H1 (cell line): ENCODE results near the gene SRCIN1. TPM values are rescaled to one million over a fixed set of nuclear protein-coding genes. Genes with fewer than 3 reads are reported as not detected.

ENCODE experiments used
- CTCF ChIA-PET: fragments of 300-600 bp; sonication (Branson Sonifier 250); formaldehyde crosslinking; loops from one replicate; lab custom pipeline; 2021; ENCODE audit not compliant: partially characterized antibody; lab: Charles Lee
- POLR2A ChIA-PET: fragments of 300-600 bp; sonication (Branson Sonifier 250); formaldehyde crosslinking; loops from one replicate; lab custom pipeline; 2021; ENCODE audit warnings: inconsistent platforms; ENCODE audit not compliant: partially characterized antibody; lab: Charles Lee
- DNase-seq, 2 experiments: peaks; one replicate each; pipeline versions ENCODE4 v3.0.0 to v3.0.0-alpha.2; 2010 to 2022; ENCODE audit warnings: low spot score in 2 of 2, low read depth in 1 of 2, mixed read lengths in 1 of 2
- FAIRE-seq: peaks from 2 replicates; lab custom pipeline; 2011; peaks lifted over from hg19 to GRCh38; lab: Jason Lieb, UNC
- H2AFZ ChIP-seq: 2 replicates; pipeline ENCODE4 v1.8.1; 2012; ENCODE audit warnings: low read length, inconsistent platforms
- H2AK5ac ChIP-seq: 2 replicates; pipeline ENCODE4 v1.6.1; 2013; ENCODE audit warnings: low read depth, low read length
- H2BK120ac ChIP-seq: replicated peaks from 2 replicates; pipeline ENCODE3; 2013; ENCODE audit warnings: low read depth, low read length, inconsistent platforms
- H2BK12ac ChIP-seq: 2 replicates; pipeline ENCODE4 v1.6.1; 2013; ENCODE audit warnings: low read depth, low read length
- H2BK15ac ChIP-seq: 2 replicates; pipeline ENCODE4 v1.6.1; 2013; ENCODE audit warnings: low read length
- H2BK20ac ChIP-seq: 2 replicates; pipeline ENCODE4 v1.6.1; 2013; ENCODE audit warnings: low read length
- H2BK5ac ChIP-seq: 2 replicates; pipeline ENCODE4 v1.6.1; 2013; ENCODE audit warnings: low read depth, low read length
- H3K14ac ChIP-seq: 2 replicates; pipeline ENCODE4 v1.6.1; 2013; ENCODE audit warnings: inconsistent platforms; ENCODE audit not compliant: insufficient read length
- H3K18ac ChIP-seq: 2 replicates; pipeline ENCODE4 v1.6.1; 2013; ENCODE audit warnings: low read length; ENCODE audit errors: extremely low read depth
- H3K23ac ChIP-seq: 2 replicates; pipeline ENCODE4 v1.6.1; 2013; ENCODE audit warnings: inconsistent platforms; ENCODE audit not compliant: insufficient read length
- H3K23me2 ChIP-seq: 2 replicates; pipeline ENCODE4 v1.6.1; 2013; ENCODE audit warnings: low read depth, low read length
- H3K27ac ChIP-seq: 2 replicates; pipeline ENCODE4 v1.6.1; 2011; ENCODE audit warnings: low read depth, low read length, inconsistent platforms
- H3K27me3 ChIP-seq, 4 experiments: replicated peaks in 1 of 4; 1 replicate in 1 of 4; 2 replicates in 3 of 4; pipeline versions ENCODE4 v1.6.1 to v1.8.1; 2011 to 2013; ENCODE audit warnings: low read length in 3 of 4, mild to moderate bottlenecking in 3 of 4, inconsistent platforms in 2 of 4, mixed read lengths in 2 of 4, moderate library complexity in 1 of 4; ENCODE audit not compliant: control insufficient read depth in 3 of 4, insufficient read depth in 3 of 4; ENCODE audit errors: extremely low read depth in 1 of 4
- H3K36me3 ChIP-seq, 4 experiments: 2 replicates each; pipeline versions ENCODE4 v1.6.1 to v1.8.1; 2011 to 2013; ENCODE audit warnings: mild to moderate bottlenecking in 4 of 4, low read length in 3 of 4, moderate library complexity in 2 of 4, control low read depth in 1 of 4, inconsistent platforms in 1 of 4; ENCODE audit not compliant: insufficient read depth in 4 of 4, control insufficient read depth in 2 of 4
- H3K4ac ChIP-seq: replicated peaks from 2 replicates; pipeline ENCODE3; 2013; ENCODE audit warnings: low read length, low read depth, mixed read lengths, inconsistent platforms; ENCODE audit not compliant: insufficient read length
- H3K4me1 ChIP-seq, 4 experiments: replicated peaks in 1 of 4; 1 replicate in 1 of 4; 2 replicates in 3 of 4; pipeline versions ENCODE4 v1.6.1 to v1.8.1; 2011 to 2013; ENCODE audit warnings: low read length in 3 of 4, inconsistent platforms in 2 of 4, mixed read lengths in 1 of 4; ENCODE audit not compliant: insufficient read depth in 4 of 4, control insufficient read depth in 3 of 4
- H3K4me2 ChIP-seq, 2 experiments: 2 replicates each; pipeline versions ENCODE4 v1.6.1 to v1.8.1; 2011 to 2013; ENCODE audit warnings: low read depth in 2 of 2, low read length in 2 of 2, control low read depth in 1 of 2, inconsistent platforms in 1 of 2, mild to moderate bottlenecking in 1 of 2; ENCODE audit not compliant: insufficient read depth in 1 of 2
- H3K4me3 ChIP-seq, 4 experiments: fragments of 200-600, 300-600 bp in 1 of 4; sonication (generic), shearing (Covaris generic), sonication (Bioruptor Twin) in 1 of 4; 2 replicates each; pipeline versions ENCODE4 v1.5.1 to v1.8.1; 2011 to 2016; ENCODE audit warnings: low read length in 4 of 4, low read depth in 3 of 4, control low read depth in 2 of 4, inconsistent platforms in 2 of 4, mild to moderate bottlenecking in 2 of 4, mixed read lengths in 1 of 4, moderate library complexity in 1 of 4; ENCODE audit not compliant: insufficient read depth in 2 of 4; ENCODE audit errors: extremely low read depth in 1 of 4
- H3K56ac ChIP-seq: replicated peaks from 2 replicates; pipeline ENCODE3; 2013; ENCODE audit warnings: low read depth, mild to moderate bottlenecking, mixed read lengths, low read length, inconsistent platforms; ENCODE audit not compliant: insufficient read length
- H3K79me1 ChIP-seq: 2 replicates; pipeline ENCODE4 v1.6.1; 2013; ENCODE audit warnings: low read depth, low read length, control low read depth
- H3K79me2 ChIP-seq, 2 experiments: 2 replicates each; pipeline versions ENCODE4 v1.6.1 to v1.8.1; 2012 to 2013; ENCODE audit warnings: low read length in 2 of 2, mild to moderate bottlenecking in 2 of 2, inconsistent platforms in 1 of 2; ENCODE audit not compliant: insufficient read depth in 2 of 2, control insufficient read depth in 1 of 2
- H3K9ac ChIP-seq, 4 experiments: replicated peaks in 1 of 4; 1 replicate in 1 of 4; 2 replicates in 3 of 4; pipeline versions ENCODE4 v1.6.1 to v1.8.1; 2011 to 2013; ENCODE audit warnings: low read depth in 3 of 4, low read length in 3 of 4, control low read depth in 2 of 4, mild to moderate bottlenecking in 2 of 4, moderate library complexity in 2 of 4, inconsistent platforms in 1 of 4; ENCODE audit errors: extremely low read depth in 1 of 4
- H3K9me3 ChIP-seq, 2 experiments: 2 replicates each; pipeline versions ENCODE4 v1.6.1 to v1.8.1; 2012 to 2013; ENCODE audit warnings: mild to moderate bottlenecking in 2 of 2, moderate library complexity in 2 of 2, control low read depth in 1 of 2, inconsistent platforms in 1 of 2, low read depth in 1 of 2, low read length in 1 of 2, mixed read lengths in 1 of 2; ENCODE audit not compliant: insufficient read depth in 2 of 2
- H4K20me1 ChIP-seq, 2 experiments: replicated peaks in 1 of 2; 2 replicates each; pipeline versions ENCODE3 to v1.8.1; 2011 to 2013; ENCODE audit warnings: inconsistent platforms in 2 of 2, low read length in 2 of 2, mild to moderate bottlenecking in 1 of 2; ENCODE audit not compliant: insufficient read depth in 2 of 2, control insufficient read depth in 1 of 2
- H4K5ac ChIP-seq: 2 replicates; pipeline ENCODE4 v1.6.1; 2013; ENCODE audit warnings: low read length, low read depth, mixed read lengths, inconsistent platforms; ENCODE audit not compliant: insufficient read length
- H4K8ac ChIP-seq: 2 replicates; pipeline ENCODE4 v1.8.0; 2013; ENCODE audit warnings: mild to moderate bottlenecking, moderate library complexity, low read length, inconsistent platforms; ENCODE audit not compliant: insufficient read depth; ENCODE audit errors: extremely low read depth
- H4K91ac ChIP-seq: replicated peaks from 2 replicates; pipeline ENCODE3; 2013; ENCODE audit warnings: low read length, mixed read lengths, inconsistent platforms; ENCODE audit not compliant: insufficient read length
- BCL11A ChIP-seq, 2 experiments: IDR thresholded peaks; one replicate each; pipeline ENCODE4 v1.6.1; 2011; ENCODE audit warnings: low read depth in 2 of 2, low read length in 2 of 2, mild to moderate bottlenecking in 2 of 2
- BRCA1 ChIP-seq: IDR thresholded peaks from 2 replicates; pipeline ENCODE4 v1.6.1; 2012; ENCODE audit warnings: low read depth, low read length, improper control_type of control experiment
- CBX8 ChIP-seq: fragments of 300-800, 300-1000 bp; sonication (generic); IDR thresholded peaks from 2 replicates; pipeline ENCODE4 v1.7.1; 2016; ENCODE audit warnings: low read depth, low read length, borderline replicate concordance
- CHD2 ChIP-seq: IDR thresholded peaks from 2 replicates; pipeline ENCODE4 v1.6.1; 2012; ENCODE audit warnings: low read length, improper control_type of control experiment
- E2F6 ChIP-seq: IDR thresholded peaks from 2 replicates; pipeline ENCODE4 v1.6.1; 2012; ENCODE audit warnings: inconsistent platforms
- EGR1 ChIP-seq: IDR thresholded peaks from 2 replicates; pipeline ENCODE4 v1.6.1; 2011; ENCODE audit warnings: low read depth, low read length, borderline replicate concordance
- HDAC2 ChIP-seq, 2 experiments: fragments of 300-600 bp in 1 of 2; sonication (generic) in 1 of 2; IDR thresholded peaks; 2 replicates each; pipeline ENCODE4 v1.6.1; 2011 to 2012; ENCODE audit warnings: low read depth in 2 of 2, low read length in 2 of 2, mild to moderate bottlenecking in 2 of 2, moderate library complexity in 2 of 2, borderline replicate concordance in 1 of 2, inconsistent platforms in 1 of 2
- KDM5A ChIP-seq: fragments of 200-600 bp; IDR thresholded peaks from 2 replicates; pipeline ENCODE4 v1.7.1; 2012; ENCODE audit warnings: mild to moderate bottlenecking, low read length, inconsistent platforms, mixed read lengths
- PHF8 ChIP-seq: fragments of 200-600 bp; sonication (generic); conservative IDR thresholded peaks from 2 replicates; pipeline ENCODE4 v1.7.1; 2012; ENCODE audit warnings: low read depth, mild to moderate bottlenecking, inconsistent platforms, low read length, moderate library complexity
- SIX5 ChIP-seq: IDR thresholded peaks from 2 replicates; pipeline ENCODE4 v1.6.1; 2011; ENCODE audit warnings: mild to moderate bottlenecking, low read depth, low read length
- SRF ChIP-seq: IDR thresholded peaks from 2 replicates; pipeline ENCODE4 v1.6.1; 2011; ENCODE audit warnings: mild to moderate bottlenecking, low read depth, low read length, moderate library complexity
- WGBS, 2 experiments: shearing (Covaris generic) in 1 of 2; methylation state at CpG; one replicate each; pipeline versions ENCODE4 v1.1.6 to v1.1.7; 2013 to 2015; ENCODE audit warnings: low lambda C conversion rate in 2 of 2, mixed read lengths in 2 of 2, inconsistent platforms in 1 of 2, low coverage in 1 of 2, missing lambda C conversion rate in 1 of 2; ENCODE audit not compliant: insufficient replicate concordance in 2 of 2, insufficient coverage in 1 of 2, insufficient read length in 1 of 2; ENCODE audit errors: extremely low coverage in 1 of 2, missing lambda C conversion rate in 1 of 2; 5-methylcytosine and 5-hydroxymethylcytosine counted together
- polyA plus RNA-seq, 7 experiments: library from polyadenylated mRNA; depleted of rRNA in 3 of 7; stranded (reverse) in 5 of 7; unstranded in 2 of 7; fragments of >200 nt in 5 of 7; fragments of 200-250 nt in 2 of 7; gene quantifications; 1 replicate in 5 of 7; 2 replicates in 1 of 7; 4 replicates in 1 of 7; pipeline versions ENCODE4 v1.2.1 to v1.2.3, GENCODE V29; 2011 to 2013; ENCODE audit warnings: missing spikeins in 2 of 7, mixed read lengths in 2 of 7
- total RNA-seq: library from RNA; stranded (reverse); fragmentation: NEBNext Ultra II Directional; extraction: Animal tissue kit (Norgen Biotek cat#: 25700); gene quantifications from 2 replicates; pipeline ENCODE4 v1.2.1, GENCODE V29; 2021

SRCIN1 gene
- total and polyA plus RNA-seq, 2 of the 8 experiments (the other 6 are each of a cell fraction or from before 2014, with no cell fraction given) = 2.8 to 3.8 TPM

- WGBS, 2 experiments = 88% methylated on average over 19 of the region's 19 CpGs; no CpG with 5 or more reads in 1 of the 2 experiments
- Histone ChIP-seq H4K20me1 (no peaks in the 10 kb centered on the region), H2BK20ac (0 out of 2 replicates have a peak overlapping the region, but pooled peaks have one; percentile 80), H2BK12ac (peak overlapping the region; percentile 50; the same call in 1 of the 2 replicates), H3K4me3 (no peak overlapping the region), H2BK120ac (no peak overlapping the region), H3K18ac (no peak overlapping the region; the same call in 1 of the 2 replicates), H3K27ac (no peak overlapping the region), H3K36me3 (no peaks in the 10 kb centered on the region), H4K8ac (no peak overlapping the region), H3K23me2 (peaks cover 4% of the 10 kb centered on the region; the same call in 1 of the 2 replicates), H3K9me3 (0 out of 4 replicates have a peak, but pooled peaks cover 0 to 2% of the 10 kb centered on the region in 2 experiments), H2AK5ac (no peak overlapping the region; the same call in 1 of the 2 replicates), H3K27me3 (no peaks in the 10 kb centered on the region), H2AFZ (no peak overlapping the region), H3K56ac (no peak overlapping the region), H3K23ac (no peak overlapping the region), H3K79me2 (no peaks in the 10 kb centered on the region), H2BK5ac (no peak overlapping the region), H4K91ac (no peak overlapping the region), H3K9ac (no peak overlapping the region), H4K5ac (no peak overlapping the region), H3K14ac (no peak overlapping the region), H3K4me1 (peaks cover 6 to 18% (median 10%) of the 10 kb centered on the region in 4 experiments), H2BK15ac (0 out of 2 replicates have a peak overlapping the region, but pooled peaks have one; percentile 12), H3K79me1 (no peaks in the 10 kb centered on the region), H3K4me2 (no peak overlapping the region), H3K4ac (no peak overlapping the region)
- FAIRE-seq (no peak), DNase-seq (no peak)
- CTCF ChIA-PET = interaction anchor here (0.8 to 30.7 kb wide), 6 partner anchors 10 to 80 kb away, joined by 3 to 795 read pairs (median 4); partner anchors contain the start of gene EPOP
- POLR2A ChIA-PET = interaction anchor here (0.6 to 4.4 kb wide), 5 partner anchors 10 to 64 kb away, joined by 3 to 19 read pairs (median 4); no protein-coding TSS in a partner anchor
- TF ChIP-seq PHF8 = no peak
- no peak for TF ChIP-seq CBX8
- no peak for TF ChIP-seq BRCA1
- no peak for TF ChIP-seq CHD2
- no peak for TF ChIP-seq EGR1
- TF ChIP-seq SIX5 = no peak
- TF ChIP-seq SRF = no peak
- no peak for TF ChIP-seq HDAC2 (IDR thresholded peaks at IDR 0.05; ENCODE audit: borderline replicate concordance in 1 of 2, low read depth in 2 of 2, low read length in 2 of 2)
- no peak for TF ChIP-seq KDM5A
- no peak for TF ChIP-seq BCL11A (IDR thresholded peaks at IDR 0.05; ENCODE audit: low read depth in 2 of 2, low read length in 2 of 2)
- no peak for TF ChIP-seq E2F6
Observed at GRCh38 chr17:38617074-38617860, 11.5 kb upstream of the SRCIN1 start.
